ENCODE data around the gene SSH2.

DNA sequence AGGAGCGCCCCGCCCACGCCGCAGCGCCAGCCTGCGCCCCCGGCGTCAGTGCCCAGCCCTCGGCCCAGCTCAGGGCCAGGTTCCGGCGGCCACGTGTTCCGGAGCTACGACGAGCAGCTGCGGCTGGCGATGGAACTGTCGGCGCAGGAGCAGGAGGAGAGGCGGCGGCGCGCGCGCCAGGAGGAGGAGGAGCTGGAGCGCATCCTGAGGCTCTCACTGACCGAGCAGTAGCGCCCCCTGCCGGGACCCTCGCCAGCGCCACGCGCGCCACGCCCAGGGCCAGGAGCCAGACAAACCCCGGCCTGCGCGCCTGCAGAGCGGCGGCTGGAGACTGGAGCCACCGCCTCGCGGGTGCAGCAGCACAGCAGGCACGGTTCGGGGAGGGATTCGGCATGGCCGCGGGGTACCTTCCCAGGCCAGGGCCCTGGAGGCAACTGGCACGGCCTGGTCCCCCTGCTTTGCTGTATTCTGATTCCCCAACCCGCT, 316.6 kb downstream of the SSH2 start:
- TF ChIP-seq CTCF (IDR thresholded peaks at IDR 0.05): no peak
- TF ChIP-seq ELF1 (IDR thresholded peaks at IDR 0.05): no peak
- TF ChIP-seq, protein P1, sequence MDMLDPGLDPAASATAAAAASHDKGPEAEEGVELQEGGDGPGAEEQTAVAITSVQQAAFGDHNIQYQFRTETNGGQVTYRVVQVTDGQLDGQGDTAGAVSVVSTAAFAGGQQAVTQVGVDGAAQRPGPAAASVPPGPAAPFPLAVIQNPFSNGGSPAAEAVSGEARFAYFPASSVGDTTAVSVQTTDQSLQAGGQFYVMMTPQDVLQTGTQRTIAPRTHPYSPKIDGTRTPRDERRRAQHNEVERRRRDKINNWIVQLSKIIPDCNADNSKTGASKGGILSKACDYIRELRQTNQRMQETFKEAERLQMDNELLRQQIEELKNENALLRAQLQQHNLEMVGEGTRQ (IDR thresholded peaks at IDR 0.05; ENCODE audit: borderline replicate concordance, low read depth, low read length): no peak
- TF ChIP-seq SMC3 (IDR thresholded peaks at IDR 0.05; ENCODE audit: low read depth, low read length): no peak
- TF ChIP-seq POLR2AphosphoS5 (IDR thresholded peaks at IDR 0.05; ENCODE audit: low read depth, low read length): no peak
- TF ChIP-seq GABPA (IDR thresholded peaks at IDR 0.05; ENCODE audit: low read depth): no peak
- TF ChIP-seq EP300 (IDR thresholded peaks at IDR 0.05; ENCODE audit: borderline replicate concordance in 1 of 2, low read depth in 1 of 2, low read length in 1 of 2): no peak
- no peak for TF ChIP-seq EZH2phosphoT487 (IDR thresholded peaks at IDR 0.05; ENCODE audit: borderline replicate concordance, low read depth)
- TF ChIP-seq REST (IDR thresholded peaks at IDR 0.05; ENCODE audit: low read depth, low read length): no peak
- TF ChIP-seq FOXM1 (IDR thresholded peaks at IDR 0.05; ENCODE audit: low read depth): no peak
- no peak for TF ChIP-seq SIN3A (IDR thresholded peaks at IDR 0.05; ENCODE audit: borderline replicate concordance, low read depth, low read length)

Data from SK-N-SH (cell line).